ENCODE results near the gene GET4. TPM values are rescaled to one million over a fixed set of nuclear protein-coding genes. Genes with fewer than 3 reads are reported as not detected.

The GET4 gene
- total RNA-seq, 1 donor: 17.7 TPM

DNA sequence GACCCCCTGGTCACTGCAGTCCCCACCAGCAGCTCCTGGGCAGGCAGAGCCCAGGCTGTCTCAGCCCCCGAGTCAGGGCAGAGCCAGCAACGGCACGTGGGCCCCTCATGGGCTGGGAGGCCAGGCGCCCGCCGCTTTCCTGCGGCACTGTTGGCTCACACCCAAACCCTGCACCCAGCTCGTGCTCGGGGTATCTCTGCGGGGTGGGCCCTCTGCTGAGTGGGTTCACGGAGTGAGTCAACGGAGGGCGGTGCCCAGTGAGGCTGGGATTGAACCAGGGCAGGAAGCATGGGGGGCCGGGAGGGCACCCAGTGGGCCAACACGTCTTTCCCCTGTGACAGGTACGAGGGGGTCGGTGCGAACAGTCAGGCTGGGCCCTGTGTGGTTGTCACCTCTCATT is 49.2 kb downstream of the GET4 start:
- Histone ChIP-seq H3K27ac (ENCODE audit: low read depth, low read length) (no peak overlapping the region), H3K79me2 (ENCODE audit: insufficient read depth, low read length) (no peaks in the 10 kb centered on the region), H4K20me1 (ENCODE audit: insufficient read depth, low read length) (no peaks in the 10 kb centered on the region), H3K9me3 (ENCODE audit: low read depth, low read length) (no peaks in the 10 kb centered on the region), H3K4me2 (ENCODE audit: insufficient read depth, low read length) (no peak overlapping the region), H3K4me3 (ENCODE audit: insufficient read depth, low read length) (no peak overlapping the region), H3K4me1 (ENCODE audit: insufficient read depth, low read length) (peaks cover 8% of the 10 kb centered on the region), H2AFZ (ENCODE audit: low read length) (no peak overlapping the region), H3K36me3 (ENCODE audit: insufficient read depth, low read length) (no peaks in the 10 kb centered on the region), H3K27me3 (ENCODE audit: insufficient read depth, low read length) (no peaks in the 10 kb centered on the region)
- TF ChIP-seq, protein P1, sequence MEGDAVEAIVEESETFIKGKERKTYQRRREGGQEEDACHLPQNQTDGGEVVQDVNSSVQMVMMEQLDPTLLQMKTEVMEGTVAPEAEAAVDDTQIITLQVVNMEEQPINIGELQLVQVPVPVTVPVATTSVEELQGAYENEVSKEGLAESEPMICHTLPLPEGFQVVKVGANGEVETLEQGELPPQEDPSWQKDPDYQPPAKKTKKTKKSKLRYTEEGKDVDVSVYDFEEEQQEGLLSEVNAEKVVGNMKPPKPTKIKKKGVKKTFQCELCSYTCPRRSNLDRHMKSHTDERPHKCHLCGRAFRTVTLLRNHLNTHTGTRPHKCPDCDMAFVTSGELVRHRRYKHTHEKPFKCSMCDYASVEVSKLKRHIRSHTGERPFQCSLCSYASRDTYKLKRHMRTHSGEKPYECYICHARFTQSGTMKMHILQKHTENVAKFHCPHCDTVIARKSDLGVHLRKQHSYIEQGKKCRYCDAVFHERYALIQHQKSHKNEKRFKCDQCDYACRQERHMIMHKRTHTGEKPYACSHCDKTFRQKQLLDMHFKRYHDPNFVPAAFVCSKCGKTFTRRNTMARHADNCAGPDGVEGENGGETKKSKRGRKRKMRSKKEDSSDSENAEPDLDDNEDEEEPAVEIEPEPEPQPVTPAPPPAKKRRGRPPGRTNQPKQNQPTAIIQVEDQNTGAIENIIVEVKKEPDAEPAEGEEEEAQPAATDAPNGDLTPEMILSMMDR (IDR thresholded peaks at IDR 0.05; ENCODE audit: extremely low read depth, low read depth, low read length): no peak
- DNase-seq (ENCODE audit: insufficient read length, low spot score, missing footprints): no peak

DNA sequence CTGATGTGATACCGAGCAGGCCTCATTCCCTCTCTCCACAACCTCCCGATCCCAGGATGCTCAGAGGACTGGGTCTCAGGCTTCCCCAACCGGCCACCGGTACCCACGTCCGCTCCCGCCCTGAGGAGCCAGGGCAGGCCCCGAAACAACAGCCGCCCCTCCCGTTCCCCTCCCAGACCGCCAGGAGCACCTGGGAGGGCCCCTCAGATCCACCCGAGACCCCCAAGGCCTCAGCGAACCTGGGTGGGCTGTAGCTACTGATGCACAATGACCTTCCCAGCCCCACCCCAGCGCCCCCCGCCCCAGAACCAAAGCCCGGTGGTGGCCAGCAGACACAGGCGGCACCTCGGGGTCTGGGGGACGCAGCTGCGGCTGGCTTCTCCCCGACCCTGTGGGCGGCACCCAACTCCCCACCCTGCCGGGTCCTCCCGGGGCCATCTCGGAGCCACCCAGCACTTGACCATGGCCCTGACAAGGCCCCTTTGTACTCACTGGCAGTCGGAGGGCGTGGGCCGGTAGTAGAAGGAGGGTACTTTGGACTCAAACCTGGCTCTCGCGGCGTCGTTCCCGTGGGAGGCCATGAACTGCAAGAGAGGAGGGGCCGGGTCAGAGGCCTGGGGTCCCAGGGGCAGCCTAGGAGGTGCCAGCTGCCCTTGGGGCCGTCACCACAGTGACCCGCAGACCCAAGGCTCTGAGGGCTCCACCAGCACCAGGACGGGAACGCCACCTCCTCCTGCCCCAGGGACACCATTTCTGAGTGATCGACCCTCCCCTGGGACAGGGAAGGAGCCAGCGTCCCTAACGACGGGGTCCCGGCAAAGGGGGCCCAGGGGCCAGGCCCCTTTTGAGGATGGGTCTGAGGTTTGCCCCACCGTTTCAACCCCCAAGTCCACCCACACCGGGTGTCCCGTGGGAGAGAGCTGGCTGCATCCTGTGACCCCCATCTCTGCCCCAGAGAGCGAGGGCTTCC is 50.0 kb downstream of the GET4 start:
- no peak for DNase-seq (ENCODE audit: insufficient read length, low spot score, missing footprints)
- no peak overlapping the region for H3K27ac ChIP-seq (ENCODE audit: low read depth, low read length)
- no peaks in the 10 kb centered on the region for H4K20me1 ChIP-seq (ENCODE audit: insufficient read depth, low read length)
- no peak overlapping the region for H3K4me2 ChIP-seq (ENCODE audit: insufficient read depth, low read length)
- H3K36me3 ChIP-seq (ENCODE audit: insufficient read depth, low read length): no peaks in the 10 kb centered on the region
- peaks cover 8% of the 10 kb centered on the region for H3K4me1 ChIP-seq (ENCODE audit: insufficient read depth, low read length)
- no peaks in the 10 kb centered on the region for H3K9me3 ChIP-seq (ENCODE audit: low read depth, low read length)
- H3K27me3 ChIP-seq (ENCODE audit: insufficient read depth, low read length): no peaks in the 10 kb centered on the region
- TF ChIP-seq, protein P1 (IDR thresholded peaks at IDR 0.05; ENCODE audit: extremely low read depth, low read depth, low read length): no peak
- H2AFZ ChIP-seq (ENCODE audit: low read length): no peak overlapping the region
- H3K79me2 ChIP-seq (ENCODE audit: insufficient read depth, low read length): no peaks in the 10 kb centered on the region
- no peak overlapping the region for H3K4me3 ChIP-seq (ENCODE audit: insufficient read depth, low read length)

DNA sequence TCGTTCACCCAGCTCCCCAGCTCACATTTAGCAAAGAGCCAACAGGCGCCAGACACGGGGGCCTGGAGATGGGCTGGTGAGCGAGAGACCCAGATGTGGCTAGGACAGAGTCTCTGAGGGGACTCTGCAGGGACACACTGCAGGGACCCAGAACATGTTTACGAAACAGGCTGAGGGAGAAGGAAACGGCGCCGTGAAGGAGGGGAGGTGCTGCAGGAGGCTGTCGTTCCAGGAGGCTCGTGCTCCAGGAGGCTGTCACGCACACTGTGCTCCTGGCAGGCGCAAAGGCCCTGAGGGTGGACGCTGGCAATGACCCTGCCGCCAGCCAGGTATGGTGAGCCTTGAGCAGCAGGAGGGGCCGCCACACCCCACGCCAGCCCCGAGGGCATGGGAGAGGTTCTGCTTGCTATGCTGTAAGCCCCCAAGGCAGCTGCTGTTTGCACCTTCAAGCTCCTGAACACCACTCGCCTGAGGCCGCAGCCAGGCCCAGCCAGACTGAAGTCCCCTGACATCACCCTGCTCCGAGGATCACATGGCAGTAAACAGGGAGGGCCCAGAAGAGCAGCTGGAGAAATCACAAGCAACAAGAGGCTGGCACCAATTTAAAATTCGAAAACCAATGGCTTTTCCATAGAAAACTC is 50.8 kb downstream of the GET4 start:
- Histone ChIP-seq H3K4me1 (ENCODE audit: insufficient read depth, low read length) (peaks cover 8% of the 10 kb centered on the region), H3K9me3 (ENCODE audit: low read depth, low read length) (no peaks in the 10 kb centered on the region), H4K20me1 (ENCODE audit: insufficient read depth, low read length) (no peaks in the 10 kb centered on the region), H3K27me3 (ENCODE audit: insufficient read depth, low read length) (no peaks in the 10 kb centered on the region), H3K4me2 (ENCODE audit: insufficient read depth, low read length) (no peak overlapping the region), H3K4me3 (ENCODE audit: insufficient read depth, low read length) (no peak overlapping the region), H2AFZ (ENCODE audit: low read length) (no peak overlapping the region), H3K79me2 (ENCODE audit: insufficient read depth, low read length) (no peaks in the 10 kb centered on the region), H3K27ac (ENCODE audit: low read depth, low read length) (no peak overlapping the region), H3K36me3 (ENCODE audit: insufficient read depth, low read length) (no peaks in the 10 kb centered on the region)
- TF ChIP-seq, protein P1 (IDR thresholded peaks at IDR 0.05; ENCODE audit: extremely low read depth, low read depth, low read length): no peak
- DNase-seq (ENCODE audit: insufficient read length, low spot score, missing footprints): no peak

DNA sequence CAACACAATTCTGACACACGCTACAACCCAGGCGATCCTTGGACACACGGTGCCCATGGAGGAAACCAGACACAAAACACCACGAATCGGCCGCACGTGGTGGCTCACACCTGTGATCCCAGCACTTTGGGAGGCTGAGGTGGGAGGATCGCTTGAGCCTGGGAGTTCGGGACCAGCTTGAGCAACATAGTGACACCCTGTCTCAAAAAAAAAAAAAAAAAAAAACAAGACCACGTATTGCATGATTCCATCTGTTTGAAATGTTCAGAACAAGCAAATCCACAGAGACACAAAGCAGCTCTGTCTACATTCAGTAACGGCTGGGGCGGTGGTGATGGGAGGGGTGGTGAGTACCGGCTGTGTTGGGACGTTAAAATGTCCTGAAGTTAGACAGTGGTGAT is 53.0 kb downstream of the GET4 start:
- Histone ChIP-seq H3K36me3 (ENCODE audit: insufficient read depth, low read length) (no peaks in the 10 kb centered on the region), H3K4me2 (ENCODE audit: insufficient read depth, low read length) (no peak overlapping the region), H3K79me2 (ENCODE audit: insufficient read depth, low read length) (no peaks in the 10 kb centered on the region), H3K27ac (ENCODE audit: low read depth, low read length) (no peak overlapping the region), H3K4me3 (ENCODE audit: insufficient read depth, low read length) (no peak overlapping the region), H4K20me1 (ENCODE audit: insufficient read depth, low read length) (no peaks in the 10 kb centered on the region), H3K27me3 (ENCODE audit: insufficient read depth, low read length) (no peaks in the 10 kb centered on the region), H3K9me3 (ENCODE audit: low read depth, low read length) (no peaks in the 10 kb centered on the region), H2AFZ (ENCODE audit: low read length) (no peak overlapping the region), H3K4me1 (ENCODE audit: insufficient read depth, low read length) (peaks cover 8% of the 10 kb centered on the region)
- TF ChIP-seq, protein P1 (IDR thresholded peaks at IDR 0.05; ENCODE audit: extremely low read depth, low read depth, low read length): no peak
- DNase-seq (ENCODE audit: insufficient read length, low spot score, missing footprints): no peak

Data from osteoblast (primary cell).